Vagina (tissue), 2 donors: ENCODE results near the gene CRTC1. TPM values are rescaled to one million over a fixed set of nuclear protein-coding genes. Genes with fewer than 3 reads are reported as not detected.
A peak's percentile ranks its signal among the peaks of the same experiment; 100 is the strongest.

Experiments
- DNase-seq, 2 donors: peaks; one replicate each; pipeline ENCODE4 v3.0.0-alpha.2; 2017; ENCODE audit errors: extremely low spot score in 2 of 2
- H3K27ac ChIP-seq: fragments of 200-600 bp; sonication (generic); one replicate; pipeline ENCODE4 v1.5.1; 2019
- H3K27me3 ChIP-seq: fragments of 200-600 bp; sonication (generic); one replicate; pipeline ENCODE4 v1.5.1; 2019
- H3K36me3 ChIP-seq, 2 donors: fragments of 200-600 bp; sonication (generic); one replicate each; pipeline ENCODE4 v1.5.1; 2017 to 2019
- H3K4me1 ChIP-seq: fragments of 200-600 bp; sonication (generic); one replicate; pipeline ENCODE4 v1.5.1; 2019
- H3K4me3 ChIP-seq, 2 donors: fragments of 200-600 bp; sonication (generic); 1 replicate in 1 of 2; 2 replicates in 1 of 2; pipeline ENCODE4 v1.5.1; 2016 to 2019
- H3K9me3 ChIP-seq: fragments of 200-600 bp; sonication (generic); one replicate; pipeline ENCODE4 v1.5.1; 2019
- CTCF ChIP-seq, 3 experiments: fragments of 450-650 bp in 2 of 3; fragments of 200-600 bp in 1 of 3; sonication (generic) in 1 of 3; IDR thresholded peaks; one replicate each; pipeline ENCODE4 v1.5.1; 2017 to 2019; ENCODE audit warnings: antibody characterized with exemption in 3 of 3, mild to moderate bottlenecking in 2 of 3, moderate library complexity in 2 of 3
- POLR2A ChIP-seq, 2 donors: fragments of 450-650 bp; IDR thresholded peaks; one replicate each; pipeline ENCODE4 v1.6.1; 2017; ENCODE audit warnings: antibody characterized with exemption in 2 of 2, mild to moderate bottlenecking in 2 of 2, moderate library complexity in 2 of 2
- POLR2AphosphoS5 ChIP-seq, 2 donors: sonication (generic); formaldehyde crosslinking; IDR thresholded peaks; one replicate each; pipeline ENCODE4 v1.9.0; 2017; ENCODE audit warnings: antibody characterized with exemption in 2 of 2, mild to moderate bottlenecking in 2 of 2, low read depth in 1 of 2; ENCODE audit not compliant: insufficient read depth in 1 of 2
- intact Hi-C: fragments of 100-400 bp; cut with DNase I; formaldehyde crosslinking; loops from one replicate; pipeline ENCODE4 v1.15.1; 2023
- total RNA-seq: library from RNA; depleted of rRNA; stranded (reverse); fragments of >200 nt; gene quantifications from one replicate; pipeline ENCODE4 v1.2.3, GENCODE V29; 2016

CRTC1 gene
- total RNA-seq, 1 donor from 2014 or later = 7.4 TPM

- Histone ChIP-seq H3K27ac (no peak overlapping the region), H3K9me3 (no peaks in the 10 kb centered on the region), H3K4me1 (peaks cover 23% of the 10 kb centered on the region), H3K4me3 (no peak overlapping the region), H3K36me3 (no peaks in the 10 kb centered on the region), H3K27me3 (no peaks in the 10 kb centered on the region)
- TF ChIP-seq POLR2AphosphoS5 (IDR thresholded peaks at IDR 0.05; ENCODE audit: insufficient read depth in 1 of 2, low read depth in 1 of 2) (no peak), POLR2A (IDR thresholded peaks at IDR 0.05) (no peak), CTCF (IDR thresholded peaks at IDR 0.05) (no peak)
- no peak for DNase-seq
- intact Hi-C loops = no loop called here
These were observed 15.1 kb downstream of the CRTC1 start for GRCh38 chr19:18698321-18699167.

GRCh38 chr19:18699403-18700054, 16.0 kb downstream of the CRTC1 start:
- peak overlapping the region; percentile 68 for H3K27ac ChIP-seq
- TF ChIP-seq CTCF (IDR thresholded peaks at IDR 0.05) (no peak), POLR2AphosphoS5 (IDR thresholded peaks at IDR 0.05; ENCODE audit: insufficient read depth in 1 of 2, low read depth in 1 of 2) (no peak), POLR2A (IDR thresholded peaks at IDR 0.05) (no peak)
- no peaks in the 10 kb centered on the region for H3K27me3 ChIP-seq
- H3K36me3 ChIP-seq = no peaks in the 10 kb centered on the region
- H3K4me1 ChIP-seq = peaks cover 23% of the 10 kb centered on the region
- intact Hi-C loops = loop anchor here (10.0 kb wide), 1 partner anchor 1205 kb away; the partner anchor contains the start of gene ZNF93
- DNase-seq = no peak
- H3K9me3 ChIP-seq = no peaks in the 10 kb centered on the region
- H3K4me3 ChIP-seq = no peak overlapping the region

- Histone ChIP-seq H3K9me3 (no peaks in the 10 kb centered on the region), H3K4me1 (peaks cover 23% of the 10 kb centered on the region), H3K36me3 (no peaks in the 10 kb centered on the region), H3K27me3 (no peaks in the 10 kb centered on the region), H3K4me3 (peak overlapping the region; percentile 30 to 46), H3K27ac (peak overlapping the region; percentile 68)
- no peak for DNase-seq
- no peak for TF ChIP-seq POLR2A (IDR thresholded peaks at IDR 0.05)
- TF ChIP-seq POLR2AphosphoS5 (IDR thresholded peaks at IDR 0.05; ENCODE audit: insufficient read depth in 1 of 2, low read depth in 1 of 2) = peak; percentile 7 to 75
- TF ChIP-seq CTCF (IDR thresholded peaks at IDR 0.05) = no peak
- intact Hi-C loops = loop anchor here (10.0 kb wide), 1 partner anchor 1204 kb away; the partner anchor contains the start of gene ZNF93
These were observed 17.2 kb downstream of the CRTC1 start for GRCh38 chr19:18700501-18701249.

- Histone ChIP-seq H3K36me3 (no peaks in the 10 kb centered on the region), H3K4me1 (peaks cover 23% of the 10 kb centered on the region), H3K27ac (peak overlapping the region; percentile 68), H3K27me3 (no peaks in the 10 kb centered on the region), H3K4me3 (peak overlapping the region; percentile 30 to 46), H3K9me3 (no peaks in the 10 kb centered on the region)
- TF ChIP-seq POLR2A (IDR thresholded peaks at IDR 0.05) (no peak), POLR2AphosphoS5 (IDR thresholded peaks at IDR 0.05; ENCODE audit: insufficient read depth in 1 of 2, low read depth in 1 of 2) (peak; percentile 3 to 22)
- intact Hi-C loops = loop anchor here (10.0 kb wide), 1 partner anchor 1204 kb away; the partner anchor contains the start of gene ZNF93
- no peak for DNase-seq
These were observed 17.7 kb downstream of the CRTC1 start for GRCh38 chr19:18701250-18701608.

- Histone ChIP-seq H3K27ac (no peak overlapping the region), H3K9me3 (no peaks in the 10 kb centered on the region), H3K4me1 (peaks cover 28% of the 10 kb centered on the region), H3K27me3 (no peaks in the 10 kb centered on the region), H3K36me3 (no peaks in the 10 kb centered on the region), H3K4me3 (no peak overlapping the region)
- no peak for DNase-seq
- intact Hi-C loops = loop anchor here (10.0 kb wide), 1 partner anchor 1201 kb away; the partner anchor contains the start of gene ZNF93
- TF ChIP-seq CTCF (IDR thresholded peaks at IDR 0.05) (no peak), POLR2A (IDR thresholded peaks at IDR 0.05) (no peak), POLR2AphosphoS5 (IDR thresholded peaks at IDR 0.05; ENCODE audit: insufficient read depth in 1 of 2, low read depth in 1 of 2) (no peak)
These were observed 20.6 kb downstream of the CRTC1 start for GRCh38 chr19:18704054-18704453.
